LHCN-M2 (cell line): ENCODE data around the gene LPCAT4. TPM values are rescaled to one million over a fixed set of nuclear protein-coding genes. Genes with fewer than 3 reads are reported as not detected.

Experiments used
- total RNA-seq: library from RNA; depleted of rRNA; stranded (reverse); fragments of >200 nt; gene quantifications from 2 replicates; pipeline ENCODE4 v1.2.3, GENCODE V29; 2014; rRNA removed

LPCAT4 gene
- total RNA-seq, 1 experiment from 2014 or later, result 25.3 TPM

Other genes starting within 250 kb of the LPCAT4 start
- gene KATNBL1, start 157.1 kb downstream of the LPCAT4 start, total RNA-seq, result 44.1 and 45.4 TPM in 2 replicates
- 189 and 199 TPM in 2 replicates for gene EMC4, start 142.2 kb downstream of the LPCAT4 start, total RNA-seq
- gene SLC12A6, start 29.4 kb downstream of the LPCAT4 start, total RNA-seq, result 11.2 and 12.1 TPM in 2 replicates
- 166 and 200 TPM in 2 replicates for gene NOP10, start 24.1 kb downstream of the LPCAT4 start, total RNA-seq
- gene NUTM1, start 23.9 kb downstream of the LPCAT4 start, total RNA-seq, result 0.06 TPM in 1 of 2 replicates, not detected in the other
- 26.9 and 27.3 TPM in 2 replicates for gene GOLGA8A, start 70.6 kb upstream of the LPCAT4 start, total RNA-seq
- 21.3 and 31.9 TPM in 2 replicates for gene GOLGA8B, start 216.5 kb upstream of the LPCAT4 start, total RNA-seq